SK-N-SH (cell line): ENCODE results near the gene ATG2B. TPM values are rescaled to one million over a fixed set of nuclear protein-coding genes. Genes with fewer than 3 reads are reported as not detected.

Experiments
- CTCF ChIA-PET: fragments of 300-600, 350-600 bp; formaldehyde crosslinking; extraction: SDS; loops from one replicate; lab custom pipeline; 2021; lab: Yijun Ruan, JAX
- POLR2A ChIA-PET: fragments of 350-600 bp; sonication (Branson Sonifier 250); formaldehyde crosslinking; extraction: SDS; loops from one replicate; lab custom pipeline; 2020; ENCODE audit warnings: antibody characterized with exemption, inconsistent platforms; lab: Yijun Ruan, JAX
- DNase-seq: peaks from one replicate; pipeline ENCODE4 v3.0.0; 2012
- H2AFZ ChIP-seq: fragments of 200-600 bp; sonication (generic); 2 replicates; pipeline ENCODE4 v1.8.1; 2016; ENCODE audit warnings: antibody characterized with exemption, mild to moderate bottlenecking, low read depth
- H3F3A ChIP-seq: fragments of 200-600 bp; sonication (generic); replicated peaks from 2 replicates; pipeline ENCODE3; 2016; ENCODE audit warnings: antibody characterized with exemption, mild to moderate bottlenecking; ENCODE audit not compliant: insufficient read depth
- H3K27ac ChIP-seq, 2 experiments: fragments of 200-500 bp in 1 of 2; fragments of 200-600 bp in 1 of 2; sonication (Bioruptor generic) in 1 of 2; sonication (generic), shearing (Covaris generic) in 1 of 2; 2 replicates each; pipeline versions ENCODE4 v1.5.1 to v1.6.1; 2014 to 2016; ENCODE audit warnings: low read depth in 2 of 2, inconsistent platforms in 1 of 2, low read length in 1 of 2, mild to moderate bottlenecking in 1 of 2, mixed read lengths in 1 of 2
- H3K27me3 ChIP-seq: fragments of 200-600 bp; sonication (generic), shearing (Covaris generic); 2 replicates; pipeline ENCODE4 v1.6.1; 2016; ENCODE audit warnings: mixed run types; ENCODE audit not compliant: insufficient read depth
- H3K36me3 ChIP-seq, 2 experiments: fragments of 200-500 bp in 1 of 2; fragments of 200-600 bp in 1 of 2; sonication (Bioruptor generic) in 1 of 2; sonication (generic) in 1 of 2; replicated peaks in 1 of 2; 2 replicates each; pipeline versions ENCODE3 to v1.5.1; 2014 to 2016; ENCODE audit warnings: low read length in 1 of 2, mild to moderate bottlenecking in 1 of 2; ENCODE audit not compliant: insufficient read depth in 2 of 2, control insufficient read depth in 1 of 2
- H3K4me1 ChIP-seq, 2 experiments: fragments of 200-500 bp in 1 of 2; fragments of 200-600 bp in 1 of 2; sonication (Bioruptor generic) in 1 of 2; sonication (generic), shearing (Covaris generic) in 1 of 2; 2 replicates each; pipeline versions ENCODE4 v1.5.1 to v1.6.1; 2014 to 2016; ENCODE audit warnings: low read depth in 1 of 2, low read length in 1 of 2, mixed run types in 1 of 2; ENCODE audit not compliant: insufficient read depth in 2 of 2, control insufficient read depth in 1 of 2
- H3K4me2 ChIP-seq: fragments of 200-600 bp; sonication (generic), shearing (Covaris generic); 2 replicates; pipeline ENCODE4 v1.6.1; 2017; ENCODE audit warnings: mixed run types
- H3K4me3 ChIP-seq, 2 experiments: fragments of 200-500 bp in 1 of 2; fragments of 200-600 bp in 1 of 2; sonication (Bioruptor generic) in 1 of 2; sonication (generic), shearing (Covaris generic) in 1 of 2; 2 replicates each; pipeline versions ENCODE4 v1.5.1 to v1.8.1; 2014 to 2016; ENCODE audit warnings: low read depth in 2 of 2, inconsistent platforms in 1 of 2, low read length in 1 of 2, mild to moderate bottlenecking in 1 of 2, mixed read lengths in 1 of 2, moderate library complexity in 1 of 2
- H3K79me2 ChIP-seq: fragments of 200-600 bp; sonication (generic); 2 replicates; pipeline ENCODE4 v1.8.1; 2017; ENCODE audit warnings: mild to moderate bottlenecking; ENCODE audit not compliant: insufficient read depth
- H3K9ac ChIP-seq: fragments of 200-600 bp; sonication (generic); 2 replicates; pipeline ENCODE4 v1.6.1; 2017; ENCODE audit warnings: mixed run types
- H3K9me2 ChIP-seq: fragments of 200-600 bp; sonication (generic); 2 replicates; pipeline ENCODE4 v1.6.1; 2017; ENCODE audit warnings: mixed run types
- H3K9me3 ChIP-seq: fragments of 200-600 bp; sonication (generic); 2 replicates; pipeline ENCODE4 v1.6.1; 2017; ENCODE audit warnings: mixed run types, mild to moderate bottlenecking, moderate library complexity
- H4K20me1 ChIP-seq: fragments of 200-600 bp; sonication (generic); 2 replicates; pipeline ENCODE4 v1.6.1; 2017; ENCODE audit warnings: mild to moderate bottlenecking, mixed run types; ENCODE audit not compliant: insufficient read depth
- ELF1 ChIP-seq: IDR thresholded peaks from 2 replicates; pipeline ENCODE4 v1.4.0; 2012
- EZH2phosphoT487 ChIP-seq: fragments of 200-600 bp; sonication (generic); IDR thresholded peaks from 2 replicates; pipeline ENCODE4 v1.6.1; 2017; ENCODE audit warnings: low read depth, mixed run types, mild to moderate bottlenecking, antibody characterized with exemption, moderate library complexity, borderline replicate concordance
- FOXJ3 ChIP-seq: sonication (generic); formaldehyde crosslinking; IDR thresholded peaks from 2 replicates; pipeline ENCODE4 v1.5.1; 2020; ENCODE audit warnings: mild to moderate bottlenecking, missing genetic modification reagents
- IRF3 ChIP-seq: fragments of 150-350 bp; IDR thresholded peaks from 2 replicates; pipeline ENCODE4 v1.6.1; 2016; ENCODE audit warnings: mild to moderate bottlenecking, low read depth, low read length
- MAX ChIP-seq: IDR thresholded peaks from 2 replicates; pipeline ENCODE4 v1.4.0; 2012; ENCODE audit warnings: low read depth
- MEF2A ChIP-seq: IDR thresholded peaks from 2 replicates; pipeline ENCODE4 v1.4.0; 2012; ENCODE audit warnings: low read depth, borderline replicate concordance
- PBX3 ChIP-seq: IDR thresholded peaks from 2 replicates; pipeline ENCODE4; 2012
- RAD21 ChIP-seq: IDR thresholded peaks from 2 replicates; pipeline ENCODE4 v1.6.1; 2012; ENCODE audit warnings: mild to moderate bottlenecking, low read length
- REST ChIP-seq: IDR thresholded peaks from 2 replicates; pipeline ENCODE4 v1.6.1; 2012; ENCODE audit warnings: mild to moderate bottlenecking, low read depth, low read length, moderate library complexity
- RFX5 ChIP-seq: IDR thresholded peaks from 2 replicates; pipeline ENCODE4 v1.6.1; 2012; ENCODE audit warnings: mild to moderate bottlenecking, improper control_type of control experiment, low read length
- RXRA ChIP-seq: IDR thresholded peaks from 2 replicates; pipeline ENCODE4 v1.4.0; 2012; ENCODE audit warnings: low read depth, mild to moderate bottlenecking, borderline replicate concordance
- TCF12 ChIP-seq: IDR thresholded peaks from 2 replicates; pipeline ENCODE4 v1.4.0; 2012
- USF2 ChIP-seq: fragments of 150-350 bp; IDR thresholded peaks from 2 replicates; pipeline ENCODE4 v1.6.1; 2017; ENCODE audit warnings: antibody characterized with exemption, low read length, low read depth, borderline replicate concordance
- YY1 ChIP-seq: IDR thresholded peaks from 2 replicates; pipeline ENCODE4 v1.4.0; 2012; ENCODE audit warnings: low read depth, mild to moderate bottlenecking
- ZBTB33 ChIP-seq: IDR thresholded peaks from 2 replicates; pipeline ENCODE4 v1.4.0; 2012; ENCODE audit warnings: low read depth, borderline replicate concordance
- WGBS: methylation state at CpG from one replicate; pipeline ENCODE4 v1.1.6; 2017; ENCODE audit warnings: low lambda C conversion rate; 5-methylcytosine and 5-hydroxymethylcytosine counted together
- polyA plus RNA-seq, 3 experiments: library from polyadenylated mRNA; depleted of rRNA; stranded (reverse); fragments of >200 nt; gene quantifications; 2 replicates each; pipeline ENCODE4 v1.2.3, GENCODE V29; 2012

Gene ATG2B
- polyA plus RNA-seq, 1 of the 3 experiments (the other 2 are of a cell fraction) = 5.8 TPM

GRCh38 chr14:96274543-96274942 lies 88.6 kb downstream of the ATG2B start (continued):
- TF ChIP-seq ZBTB33 (no peak), MAX (no peak), IRF3 (no peak), PBX3 (peak; percentile 34; the same call in 1 of the 2 replicates), ELF1 (no peak)

GRCh38 chr14:96274122-96274521 lies 89.0 kb downstream of the ATG2B start:
- Histone ChIP-seq H3K4me2 (peak overlapping the region; percentile 53; the same call in 1 of the 2 replicates), H2AFZ (peak overlapping the region; percentile 20; the same call in 1 of the 2 replicates)
- CTCF ChIA-PET = interaction anchor here (0.6 to 18.9 kb wide), 25 partner anchors 8 to 712 kb away, joined by 3 to 920 read pairs (median 12); partner anchors contain the start of gene BDKRB2

More at GRCh38 chr14:96274122-96274521, 89.0 kb downstream of the ATG2B start:
- H3K36me3 ChIP-seq = no peaks in the 10 kb centered on the region
- H3K9me3 ChIP-seq = no peaks in the 10 kb centered on the region; the same call in 1 of the 2 replicates
- POLR2A ChIA-PET = interaction anchor here (0.5 to 2.7 kb wide), 7 partner anchors 12 to 184 kb away, joined by 3 to 8 read pairs (median 5); no protein-coding TSS in a partner anchor
- 63% methylated on average over 5 of the region's 5 CpGs for WGBS
- DNase-seq = no peak
- TF ChIP-seq MAX (no peak), REST (no peak), TCF12 (no peak), RAD21 (no peak), FOXJ3 (CRISPR knock-in tag) (no peak), RXRA (no peak), USF2 (no peak), MEF2A (no peak), YY1 (no peak), RFX5 (no peak), EZH2phosphoT487 (no peak), ELF1 (no peak)
- TF ChIP-seq, all 33 proteins: peak for 0
- Histone ChIP-seq H3K4me3 (no peak overlapping the region), H3K27ac (peak overlapping the region; percentile 67 to 68), H3K9me2 (no peaks in the 10 kb centered on the region), H4K20me1 (no peaks in the 10 kb centered on the region), H3K27me3 (no peaks in the 10 kb centered on the region), H3K9ac (no peak overlapping the region), H3F3A (peaks cover 17% of the 10 kb centered on the region), H3K4me1 (peaks cover 26 to 28% of the 10 kb centered on the region in 2 experiments), H3K79me2 (no peaks in the 10 kb centered on the region)
